Stomach (tissue), 9 donors: ENCODE results near the gene WDR5. TPM values are rescaled to one million over a fixed set of nuclear protein-coding genes. Genes with fewer than 3 reads are reported as not detected.

ENCODE experiments used
- DNase-seq, 2 donors: peaks; one replicate each; pipeline versions ENCODE4 v3.0.0 to v3.0.0-alpha.2; 2013 to 2019
- H3K27ac ChIP-seq, 5 donors: fragments of 200-600 bp in 4 of 5; sonication (generic) in 4 of 5; one replicate each; pipeline ENCODE4 v1.5.1; 2013 to 2019; ENCODE audit warnings: mild to moderate bottlenecking in 1 of 5, moderate library complexity in 1 of 5
- H3K27me3 ChIP-seq, 3 donors: fragments of 200-600 bp; sonication (generic); one replicate each; pipeline ENCODE4 v1.5.1; 2017 to 2019; ENCODE audit warnings: mixed run types in 1 of 3
- H3K36me3 ChIP-seq, 4 donors: fragments of 200-600 bp; sonication (generic); 1 replicate in 3 of 4; 2 replicates in 1 of 4; pipeline ENCODE4 v1.5.1; 2016 to 2019
- H3K4me1 ChIP-seq, 4 donors: fragments of 200-600 bp; sonication (generic); one replicate each; pipeline ENCODE4 v1.5.1; 2016 to 2019
- H3K4me3 ChIP-seq, 4 donors: fragments of 200-600 bp; sonication (generic) in 3 of 4; one replicate each; pipeline ENCODE4 v1.5.1; 2016 to 2019; ENCODE audit warnings: mild to moderate bottlenecking in 1 of 4
- H3K9me3 ChIP-seq, 4 donors: fragments of 200-600 bp; sonication (generic); one replicate each; pipeline ENCODE4 v1.5.1; 2016 to 2019
- CTCF ChIP-seq, 7 experiments: fragments of 450-650 bp in 4 of 7; fragments of 200-600 bp in 3 of 7; sonication (generic) in 3 of 7; IDR thresholded peaks; one replicate each; pipeline ENCODE4 v1.5.1; 2016 to 2019; ENCODE audit warnings: antibody characterized with exemption in 7 of 7, control low read depth in 2 of 7, mild to moderate bottlenecking in 1 of 7
- EP300 ChIP-seq: sonication (generic); formaldehyde crosslinking; IDR thresholded peaks from one replicate; pipeline ENCODE4 v1.6.1; 2017; ENCODE audit warnings: antibody characterized with exemption
- POLR2A ChIP-seq, 4 donors: fragments of 450-650 bp; IDR thresholded peaks; one replicate each; pipeline ENCODE4 v1.6.1; 2016; ENCODE audit warnings: antibody characterized with exemption in 4 of 4, control low read depth in 2 of 4, mild to moderate bottlenecking in 1 of 4, moderate library complexity in 1 of 4
- POLR2AphosphoS5 ChIP-seq, 3 donors: sonication (generic); formaldehyde crosslinking; IDR thresholded peaks; one replicate each; pipeline ENCODE4 v1.6.1; 2016; ENCODE audit warnings: antibody characterized with exemption in 3 of 3
- WGBS, 5 donors: extraction: QIAGEN DNeasy Blood & Tissue Kit in 3 of 5; methylation state at CpG; one replicate each; pipeline versions ENCODE4 v1.1.5 to v1.1.7; 2013 to 2018; 5-methylcytosine and 5-hydroxymethylcytosine counted together
- intact Hi-C: fragments of 100-400 bp; cut with DNase I; formaldehyde crosslinking; loops from one replicate; pipeline ENCODE4 v1.15.1; 2023; ENCODE audit warnings: low total_unique reads
- polyA plus RNA-seq, 3 donors: library from polyadenylated mRNA; stranded (reverse); fragments of 200-250 nt; gene quantifications; one replicate each; pipeline ENCODE4 v1.2.3, GENCODE V29; 2013
- small RNA-seq, 4 donors: library from RNA; depleted of rRNA; stranded (forward); fragments of <200 nt; gene quantifications; one replicate each; pipeline ENCODE3, GENCODE V24; 2016
- total RNA-seq, 5 donors: library from RNA; depleted of rRNA; stranded (reverse); fragments of >200 nt; gene quantifications; one replicate each; pipeline versions ENCODE4 v1.1.0 to v1.2.3, GENCODE V29; 2014 to 2016
- donor health status: healthy with polysubstance abuse.
- donor health status: Bipolar disorder and iron deficiency.
- donor health status: healthy.

Gene WDR5
- total and polyA plus RNA-seq, 8 donors: 2.3 to 22.3 (median 14.1) TPM

- Histone ChIP-seq H3K9me3 (peaks cover 0 to 5% (median 3%) of the 10 kb centered on the region in 4 donors), H3K4me1 (peaks cover 0 to 19% (median 8%) of the 10 kb centered on the region in 4 donors), H3K4me3 (no peak overlapping the region), H3K36me3 (no peaks in the 10 kb centered on the region), H3K27me3 (no peaks in the 10 kb centered on the region), H3K27ac (peak overlapping the region in 2 of 5 donors; percentile 8 to 79)
- DNase-seq: no peak
- intact Hi-C loops: no loop called here
- 88 to 91% (median 90%) methylated on average over 19 to 20 of the region's 20 CpGs for WGBS, 5 donors
- no peak for TF ChIP-seq CTCF (IDR thresholded peaks at IDR 0.05)
- TF ChIP-seq EP300: no peak
- no peak for TF ChIP-seq POLR2A (IDR thresholded peaks at IDR 0.05)
- no peak for TF ChIP-seq POLR2AphosphoS5 (IDR thresholded peaks at IDR 0.05)
Observed at GRCh38 chr9:134208981-134209725, 73.3 kb downstream of the WDR5 start.

Small RNA genes within 50 kb of the gene (small RNA-seq; reads per million reads assigned to genes)
- gene RNU6ATAC: 0 to 1.3 (median 0.60) reads per million in 4 donors

Other genes with a start within 250 kb of the WDR5 start
- 10 to 100 TPM in 2 of 5 donors, 1 to 10 TPM in 3; 4.1 to 14.2 (median 6.7) TPM for gene VAV2, start 143.8 kb upstream of the WDR5 start, total RNA-seq
- 1 to 10 TPM; 4.1 to 7.8 (median 7.3) TPM for gene VAV2, start 143.8 kb upstream of the WDR5 start, polyA plus RNA-seq
- 10 to 100 TPM in 1 of 5 donors, 1 to 10 TPM in 3, not detected in 1; 2.4 to 12.0 (median 4.4) TPM for gene BRD3OS, start 110.6 kb upstream of the WDR5 start, total RNA-seq
- gene BRD3OS, start 110.6 kb upstream of the WDR5 start, polyA plus RNA-seq: 1 to 10 TPM; 4.7 to 9.0 (median 8.2) TPM
- gene BRD3, start 68.1 kb upstream of the WDR5 start, total RNA-seq: 10 to 100 TPM; 14.5 to 29.0 (median 22.6) TPM
- gene BRD3, start 68.1 kb upstream of the WDR5 start, polyA plus RNA-seq: 1 to 10 TPM; 6.4 to 8.3 (median 7.9) TPM
- not detected for gene RNU6ATAC, start 28.5 kb downstream of the WDR5 start, total RNA-seq
- not detected for gene RNU6ATAC, start 28.5 kb downstream of the WDR5 start, polyA plus RNA-seq
- gene RXRA, start 190.4 kb downstream of the WDR5 start, total RNA-seq: 10 to 100 TPM; 14.0 to 68.4 (median 35.9) TPM
- gene RXRA, start 190.4 kb downstream of the WDR5 start, polyA plus RNA-seq: 10 to 100 TPM; 17.4 to 34.1 (median 24.4) TPM